HG03460 (cell line): ENCODE results near the gene TTLL6.
"Not testable (repeated sequence)": the region's sequence is repeated elsewhere in the genome, so short reads cannot be mapped to it uniquely, and the experiment has no call there.

Experiments
- ATAC-seq: cut with Tn5 transposase; IDR thresholded peaks from one replicate; pipeline ENCODE4 v1.9.1; 2021; ENCODE audit not compliant: unreplicated experiment

TTLL6 gene

GRCh38 chr17:48816774-48817590 lies at the start of gene TTLL6:
TSS of gene TTLL6 (minus strand) at chr17:48817229. CDS start at chr17:48817072, 157 bp downstream.
- peak; percentile 75 for ATAC-seq

- ATAC-seq: no peak
These were observed 43.4 kb upstream of the TTLL6 start for GRCh38 chr17:48860456-48860855.

GRCh38 chr17:48860034-48860433 lies 43.0 kb upstream of the TTLL6 start:
- no peak for ATAC-seq

- no peak for ATAC-seq
These were observed 39.2 kb upstream of the TTLL6 start for GRCh38 chr17:48856122-48856821.

- ATAC-seq: no peak
These were observed 37.9 kb upstream of the TTLL6 start for GRCh38 chr17:48854774-48855476.

- no peak for ATAC-seq
These were observed 33.8 kb upstream of the TTLL6 start for GRCh38 chr17:48850792-48851323.

- ATAC-seq: no peak
These were observed 26.3 kb upstream of the TTLL6 start for GRCh38 chr17:48843187-48843900.

GRCh38 chr17:48842746-48843145 lies 25.7 kb upstream of the TTLL6 start:
- ATAC-seq: no peak

GRCh38 chr17:48841395-48841831 lies 24.4 kb upstream of the TTLL6 start:
- ATAC-seq: peak; percentile 78

GRCh38 chr17:48840441-48840840 lies 23.4 kb upstream of the TTLL6 start:
- no peak for ATAC-seq

- not testable (repeated sequence) for ATAC-seq
These were observed 20.4 kb upstream of the TTLL6 start for GRCh38 chr17:48837458-48837857.

GRCh38 chr17:48835971-48836370 lies 18.9 kb upstream of the TTLL6 start:
- no peak for ATAC-seq

GRCh38 chr17:48834973-48835372 lies 17.9 kb upstream of the TTLL6 start:
- no peak for ATAC-seq

- ATAC-seq: no peak
These were observed 14.5 kb upstream of the TTLL6 start for GRCh38 chr17:48831549-48831883.

- ATAC-seq: peak; percentile 65
These were observed 14.0 kb upstream of the TTLL6 start, which contains the start of gene CALCOCO2 for GRCh38 chr17:48830840-48831548. TSS of gene CALCOCO2 (plus strand) at chr17:48831035. CDS start at chr17:48841708, 10,673 bp downstream.

GRCh38 chr17:48825446-48826381 lies 8.7 kb upstream of the TTLL6 start:
- ATAC-seq: no peak

- not testable (repeated sequence) for ATAC-seq
These were observed 3.9 kb upstream of the TTLL6 start for GRCh38 chr17:48820936-48821335.

- no peak for ATAC-seq
These were observed 2.4 kb upstream of the TTLL6 start for GRCh38 chr17:48819466-48819865.

GRCh38 chr17:48818361-48818841 lies 1.4 kb upstream of the TTLL6 start:
- no peak for ATAC-seq
